Pancreas (tissue), 10 donors: ENCODE data around the gene APBA2. TPM values are rescaled to one million over a fixed set of nuclear protein-coding genes. Genes with fewer than 3 reads are reported as not detected.

Experiments used
- ATAC-seq, 4 donors: fragments of 200-7000 bp; cut with Tn5 transposase; one replicate each; pipeline versions ENCODE4 v1.8.0 to v1.9.1; 2020; ENCODE audit warnings: mild to moderate bottlenecking in 4 of 4, moderate library complexity in 4 of 4
- DNase-seq, 6 donors: peaks; one replicate each; pipeline ENCODE4 v3.0.0-alpha.2; 2020
- FAIRE-seq: peaks from 2 replicates; lab custom pipeline; 2012; peaks lifted over from hg19 to GRCh38; lab: Jason Lieb, UNC
- H3K27ac ChIP-seq, 4 donors: fragments of 200-600 bp; sonication (generic); 1 replicate in 3 of 4; 2 replicates in 1 of 4; pipeline versions ENCODE4 v1.5.0 to v1.8.0; 2020
- H3K27me3 ChIP-seq, 4 donors: fragments of 200-600 bp; one replicate each; pipeline ENCODE4 v1.8.0; 2021
- H3K36me3 ChIP-seq, 3 donors: fragments of 200-600 bp; sonication (generic) in 1 of 3; one replicate each; pipeline versions ENCODE4 v1.5.0 to v1.8.0; 2020 to 2021
- H3K4me1 ChIP-seq, 3 donors: fragments of 200-600 bp; one replicate each; pipeline ENCODE4 v1.8.0; 2021
- H3K4me3 ChIP-seq, 4 donors: fragments of 200-600 bp; sonication (generic) in 2 of 4; one replicate each; pipeline versions ENCODE4 v1.5.0 to v1.8.0; 2020 to 2021
- H3K9me3 ChIP-seq, 4 donors: fragments of 200-600 bp; one replicate each; pipeline ENCODE4 v1.8.0; 2021
- WGBS, 2 donors: extraction: QIAGEN DNeasy Blood & Tissue Kit; methylation state at CpG; one replicate each; pipeline ENCODE4 v1.1.7; 2013; 5-methylcytosine and 5-hydroxymethylcytosine counted together
- intact Hi-C, 3 donors: fragments of 100-400 bp; cut with DNase I; formaldehyde crosslinking; loops; one replicate each; pipeline versions ENCODE4 v1.11.1 to v1.14.2; 2022
- polyA plus RNA-seq, 2 donors: library from polyadenylated mRNA; stranded (reverse); fragments of 200-250 nt; gene quantifications; one replicate each; pipeline ENCODE4 v1.2.3, GENCODE V29; 2013
- total RNA-seq, 6 donors: library from RNA; stranded (reverse); fragmentation: NEBNext Ultra II Directional in 4 of 6; extraction: Animal tissue kit (Norgen Biotek cat#: 25700) in 4 of 6; gene quantifications; one replicate each; pipeline versions ENCODE4 v1.2.1 to v1.2.4, GENCODE V29; 2021 to 2023
- TF ChIP-seq, protein P1 (sequence below), 4 donors: fragments of 200-600 bp; sonication (generic) in 3 of 4; IDR thresholded peaks; one replicate each; pipeline versions ENCODE4 v1.5.0 to v1.8.0; 2021; ENCODE audit warnings: antibody characterized with exemption in 4 of 4
- donor health status: healthy with polysubstance abuse.
- donor health status: DM: no; HTN: no; CAD: no; lungs with moderate emphysema.
- donor health status: DM: no; HTN: no; CAD: no.
- donor health status: control.
- donor health status: control.
- donor health status: Bipolar disorder and iron deficiency.
- donor health status: DM: yes; HTN: yes; CAD: no.
- donor health status: DM: no; HTN: no; CAD: no.
- donor health status: DM: no; HTN: no; CAD: no.
- donor health status: DM: yes; HTN: yes; CAD: no.

APBA2 gene
- total and polyA plus RNA-seq, 8 donors, result 3.9 to 10.3 (median 6.7) TPM

DNA sequence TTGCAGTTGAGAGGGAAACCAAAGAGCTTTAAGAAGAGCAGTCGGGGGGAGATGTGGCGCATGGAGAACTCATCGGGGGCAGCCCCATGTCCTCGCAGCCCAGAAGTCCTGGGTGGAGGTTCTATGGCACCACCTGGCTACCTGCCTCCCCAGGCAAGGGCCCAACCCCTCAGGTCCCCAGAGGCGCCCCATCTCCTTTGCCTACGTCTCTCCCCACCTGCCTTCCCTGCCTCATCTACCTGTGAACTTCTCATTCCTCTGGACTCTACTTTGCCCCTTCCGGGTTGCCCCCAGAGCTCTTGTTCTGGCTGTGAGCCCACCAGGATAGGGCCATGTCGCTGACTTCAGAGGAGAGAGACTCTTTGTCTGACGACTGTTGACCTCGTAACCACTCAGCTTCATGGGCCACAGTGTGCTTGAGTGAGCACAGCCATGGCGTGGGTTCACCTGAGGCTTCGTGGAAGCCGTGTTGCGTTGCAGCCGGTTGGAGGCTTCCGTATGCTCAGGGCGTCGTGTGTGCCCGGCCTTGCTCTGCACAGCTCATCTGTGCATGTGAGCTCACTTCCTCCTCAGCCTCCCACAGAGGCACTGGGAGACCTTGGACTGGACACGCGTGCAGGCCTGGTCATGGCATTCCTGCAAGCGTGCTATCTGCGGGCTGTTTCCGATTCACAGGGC lies 13.4 kb downstream of the APBA2 start:
- Histone ChIP-seq H3K9me3 (no peaks in the 10 kb centered on the region), H3K27ac (no peak overlapping the region), H3K4me1 (no peaks in the 10 kb centered on the region), H3K27me3 (no peaks in the 10 kb centered on the region), H3K4me3 (no peak overlapping the region), H3K36me3 (no peaks in the 10 kb centered on the region)
- TF ChIP-seq, protein P1, sequence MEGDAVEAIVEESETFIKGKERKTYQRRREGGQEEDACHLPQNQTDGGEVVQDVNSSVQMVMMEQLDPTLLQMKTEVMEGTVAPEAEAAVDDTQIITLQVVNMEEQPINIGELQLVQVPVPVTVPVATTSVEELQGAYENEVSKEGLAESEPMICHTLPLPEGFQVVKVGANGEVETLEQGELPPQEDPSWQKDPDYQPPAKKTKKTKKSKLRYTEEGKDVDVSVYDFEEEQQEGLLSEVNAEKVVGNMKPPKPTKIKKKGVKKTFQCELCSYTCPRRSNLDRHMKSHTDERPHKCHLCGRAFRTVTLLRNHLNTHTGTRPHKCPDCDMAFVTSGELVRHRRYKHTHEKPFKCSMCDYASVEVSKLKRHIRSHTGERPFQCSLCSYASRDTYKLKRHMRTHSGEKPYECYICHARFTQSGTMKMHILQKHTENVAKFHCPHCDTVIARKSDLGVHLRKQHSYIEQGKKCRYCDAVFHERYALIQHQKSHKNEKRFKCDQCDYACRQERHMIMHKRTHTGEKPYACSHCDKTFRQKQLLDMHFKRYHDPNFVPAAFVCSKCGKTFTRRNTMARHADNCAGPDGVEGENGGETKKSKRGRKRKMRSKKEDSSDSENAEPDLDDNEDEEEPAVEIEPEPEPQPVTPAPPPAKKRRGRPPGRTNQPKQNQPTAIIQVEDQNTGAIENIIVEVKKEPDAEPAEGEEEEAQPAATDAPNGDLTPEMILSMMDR (IDR thresholded peaks at IDR 0.05), result no peak
- 92 to 95% methylated on average over 24 of the region's 24 CpGs for WGBS, 2 donors
- DNase-seq, result no peak
- FAIRE-seq, result no peak
- intact Hi-C loops, result loop anchor here in 1 of 3 donors (10.0 kb wide), 1 partner anchor 56 kb away; no protein-coding TSS in a partner anchor
- no peak for ATAC-seq

DNA sequence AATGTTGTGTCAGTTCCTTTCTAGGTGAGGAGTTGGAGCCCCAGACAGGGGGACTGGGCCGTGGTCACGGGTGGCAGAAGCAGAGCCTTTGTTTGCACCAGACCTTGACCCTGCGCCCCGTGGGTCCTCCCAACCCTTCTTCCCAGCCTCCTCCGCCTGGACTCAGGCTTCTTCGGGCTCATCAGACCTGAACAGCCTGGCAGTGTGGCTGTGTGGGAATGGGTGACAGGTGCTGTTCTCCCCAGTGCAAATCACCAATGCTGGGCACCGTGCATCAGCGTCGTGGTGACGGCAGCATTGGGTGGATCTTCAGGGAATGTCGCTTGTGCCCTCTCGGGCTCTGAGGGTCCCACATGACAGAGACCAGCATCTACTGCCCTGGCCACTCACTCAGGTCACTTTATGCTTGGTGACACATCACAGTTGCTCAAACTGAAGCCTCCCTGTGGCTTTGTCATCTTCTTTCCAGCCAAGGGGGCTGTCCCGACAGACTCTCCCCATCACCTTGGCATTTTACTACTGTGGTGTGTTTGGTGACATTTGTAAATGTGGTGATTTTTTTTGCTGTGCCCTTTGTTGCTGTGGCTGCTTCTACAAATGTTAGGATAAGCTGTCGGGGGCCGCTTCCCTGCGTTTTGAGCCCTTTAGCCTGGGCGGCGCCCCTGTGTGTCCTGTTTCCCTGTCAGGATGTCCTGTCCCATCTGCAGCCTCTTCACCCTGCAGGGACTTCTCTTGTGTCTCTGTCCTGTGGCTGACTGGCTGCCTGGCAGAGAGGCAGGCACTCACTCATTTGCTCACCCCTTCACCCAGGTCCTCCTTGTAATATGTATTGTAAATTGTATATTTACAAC lies 14.5 kb downstream of the APBA2 start:
- Histone ChIP-seq H3K27me3 (no peaks in the 10 kb centered on the region), H3K4me1 (no peaks in the 10 kb centered on the region), H3K9me3 (no peaks in the 10 kb centered on the region), H3K4me3 (no peak overlapping the region), H3K27ac (no peak overlapping the region), H3K36me3 (no peaks in the 10 kb centered on the region)
- TF ChIP-seq, protein P1 (IDR thresholded peaks at IDR 0.05), result no peak
- 82 to 86% methylated on average over 18 of the region's 18 CpGs for WGBS, 2 donors
- intact Hi-C loops, result no loop called here
- ATAC-seq (no peak), DNase-seq (peak in 1 of 6 donors; percentile 44), FAIRE-seq (no peak)

DNA sequence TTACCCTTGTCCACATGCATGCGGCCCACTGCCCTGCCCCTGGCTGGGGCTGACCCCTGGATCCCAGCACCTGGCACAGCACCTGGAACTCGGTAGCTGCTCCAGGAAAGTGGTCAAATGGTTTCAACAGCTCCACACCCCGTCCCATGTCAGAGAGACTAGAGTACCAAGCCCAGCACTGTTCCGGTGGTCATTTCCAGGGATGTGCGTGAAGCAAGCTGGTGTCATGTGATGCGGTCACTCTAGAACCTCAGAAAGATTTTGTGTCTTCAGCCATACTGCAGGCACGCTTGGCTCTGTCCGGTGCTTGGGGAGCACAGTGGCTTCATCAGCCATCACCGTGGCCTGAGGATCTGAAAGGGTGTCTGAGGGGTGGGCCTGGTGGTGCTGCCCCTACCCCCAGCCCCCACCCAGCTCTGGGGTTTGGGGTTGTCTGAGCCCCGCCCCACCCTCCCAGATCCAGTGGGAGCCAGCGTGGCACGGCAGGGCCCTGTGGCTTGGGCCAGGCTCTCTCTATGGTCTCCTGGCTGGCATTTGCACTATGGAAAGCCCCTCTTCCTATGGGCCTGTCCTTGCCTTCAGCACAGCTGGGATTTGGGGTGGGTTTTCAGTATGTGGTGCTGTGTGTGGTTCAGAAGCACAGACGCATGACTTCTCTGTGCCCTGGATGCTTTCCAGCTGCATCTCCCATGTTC lies 15.3 kb downstream of the APBA2 start:
- intact Hi-C loops, result no loop called here
- DNase-seq, result peak in 1 of 6 donors; percentile 37
- FAIRE-seq, result no peak
- Histone ChIP-seq H3K27ac (no peak overlapping the region), H3K4me3 (no peak overlapping the region), H3K9me3 (no peaks in the 10 kb centered on the region), H3K36me3 (no peaks in the 10 kb centered on the region), H3K4me1 (no peaks in the 10 kb centered on the region), H3K27me3 (no peaks in the 10 kb centered on the region)
- 93% methylated on average over 13 of the region's 13 CpGs for WGBS, 2 donors
- TF ChIP-seq, protein P1 (IDR thresholded peaks at IDR 0.05), result no peak
- no peak for ATAC-seq

DNA sequence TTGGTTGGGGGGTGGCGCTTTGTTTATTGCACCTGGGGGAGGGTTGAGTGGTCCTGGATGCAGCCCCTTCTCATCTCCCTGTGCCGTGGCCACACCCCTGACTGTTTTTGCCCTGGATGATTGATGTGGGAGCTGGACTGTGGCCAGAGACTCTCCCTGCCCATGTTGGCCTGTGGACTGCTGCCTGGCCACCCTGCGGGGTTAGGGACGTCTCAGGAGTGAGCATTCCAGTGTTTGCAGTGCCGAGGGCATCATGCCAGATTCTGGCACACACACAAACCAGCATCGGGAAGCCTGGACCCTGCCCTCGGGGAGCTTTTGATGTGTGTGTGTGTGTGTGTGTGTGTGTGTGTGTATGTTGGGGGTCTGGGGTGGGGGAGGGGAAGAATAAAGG lies 15.8 kb downstream of the APBA2 start:
- Histone ChIP-seq H3K36me3 (no peaks in the 10 kb centered on the region), H3K9me3 (no peaks in the 10 kb centered on the region), H3K4me1 (no peaks in the 10 kb centered on the region), H3K27ac (no peak overlapping the region), H3K4me3 (no peak overlapping the region), H3K27me3 (no peaks in the 10 kb centered on the region)
- intact Hi-C loops, result no loop called here
- TF ChIP-seq, protein P1 (IDR thresholded peaks at IDR 0.05), result no peak
- ATAC-seq, result no peak
- DNase-seq, result peak in 1 of 6 donors; percentile 42
- WGBS, 2 donors, result 33 to 43% methylated on average over 7 of the region's 7 CpGs
- no peak for FAIRE-seq
